Epithelial cell of proximal tubule (primary cell): Measurements from ENCODE around the gene SIGLEC9. TPM values are rescaled to one million over a fixed set of nuclear protein-coding genes. Genes with fewer than 3 reads are reported as not detected.

Experiments used
- DNase-seq: peaks from one replicate; pipeline ENCODE4 v3.0.0-alpha.2; 2011; ENCODE audit warnings: low read depth
- H3K4me3 ChIP-seq: 2 replicates; pipeline ENCODE4 v1.5.1; 2011; ENCODE audit warnings: low read depth, mild to moderate bottlenecking, low read length
- CTCF ChIP-seq: conservative IDR thresholded peaks from 2 replicates; pipeline ENCODE4 v1.5.1; 2012; ENCODE audit warnings: low read depth, mild to moderate bottlenecking, low read length
- total RNA-seq: library from RNA; depleted of rRNA; stranded (reverse); fragments of >200 nt; gene quantifications from 2 replicates; pipeline ENCODE4 v1.2.3, GENCODE V29; 2015

The SIGLEC9 gene
- total RNA-seq, 1 donor from 2014 or later = not detected

GRCh38 chr19:51091126-51091525 is 33.6 kb upstream of the SIGLEC9 start:
- DNase-seq = no peak
- no peak overlapping the region for H3K4me3 ChIP-seq
- TF ChIP-seq CTCF = no peak

GRCh38 chr19:51091895-51092873 is 32.5 kb upstream of the SIGLEC9 start:
- no peak overlapping the region for H3K4me3 ChIP-seq
- no peak for TF ChIP-seq CTCF
- no peak for DNase-seq

- DNase-seq = no peak
- no peak overlapping the region for H3K4me3 ChIP-seq
- TF ChIP-seq CTCF = no peak
These were observed 31.6 kb upstream of the SIGLEC9 start for GRCh38 chr19:51093101-51093500.

- DNase-seq = no peak
These were observed 31.0 kb upstream of the SIGLEC9 start for GRCh38 chr19:51093510-51094345.

GRCh38 chr19:51094696-51095279 is 29.9 kb upstream of the SIGLEC9 start:
- H3K4me3 ChIP-seq = no peak overlapping the region
- peak; percentile 67 for TF ChIP-seq CTCF
- DNase-seq = no peak

More at GRCh38 chr19:51093510-51094345, 31.0 kb upstream of the SIGLEC9 start:
- no peak overlapping the region for H3K4me3 ChIP-seq
- no peak for TF ChIP-seq CTCF

GRCh38 chr19:51096473-51097165 is 28.1 kb upstream of the SIGLEC9 start:
- DNase-seq = no peak
- TF ChIP-seq CTCF = peak; percentile 40
- H3K4me3 ChIP-seq = no peak overlapping the region
